ENCODE results near the gene GRB7.
A peak's percentile ranks its signal among the peaks of the same experiment; 100 is the strongest.
"Not testable (repeated sequence)": the region's sequence is repeated elsewhere in the genome, so short reads cannot be mapped to it uniquely, and the experiment has no call there.

The GRB7 gene

DNA sequence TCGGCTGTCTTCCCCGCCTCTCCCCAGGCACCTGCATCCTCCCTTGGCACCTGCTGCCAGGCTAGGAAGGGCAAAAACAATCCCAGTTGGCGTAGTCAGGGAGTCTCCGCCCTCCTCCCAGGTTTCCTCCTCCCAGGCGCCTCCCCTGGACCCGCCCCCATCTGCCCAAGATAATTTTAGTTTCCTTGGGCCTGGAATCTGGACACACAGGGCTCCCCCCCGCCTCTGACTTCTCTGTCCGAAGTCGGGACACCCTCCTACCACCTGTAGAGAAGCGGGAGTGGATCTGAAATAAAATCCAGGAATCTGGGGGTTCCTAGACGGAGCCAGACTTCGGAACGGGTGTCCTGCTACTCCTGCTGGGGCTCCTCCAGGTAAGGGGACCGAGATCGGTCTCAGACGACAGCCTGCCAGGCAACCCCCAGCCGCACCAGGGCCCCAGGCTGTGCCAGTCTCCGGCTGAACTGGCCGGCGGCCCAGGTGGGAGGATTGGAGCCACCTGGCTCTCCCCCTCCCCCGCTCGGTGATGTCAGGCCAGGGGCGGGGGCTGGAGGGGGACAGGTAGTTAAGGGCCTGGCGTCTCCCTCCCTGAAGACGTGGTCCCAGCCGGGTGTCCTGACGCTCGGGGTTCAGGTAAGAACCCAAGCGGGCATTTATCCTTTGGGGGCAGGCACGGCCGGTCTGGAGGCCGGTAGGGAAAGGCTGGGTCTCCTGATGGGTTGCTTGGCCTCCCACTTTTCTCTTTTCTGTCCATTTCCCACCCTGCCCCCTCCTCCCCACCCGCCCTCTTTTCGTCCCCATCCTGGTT, at the start of gene GRB7:
GRB7 (plus strand) TSS at position 179 of the 808 bp plus-strand sequence. CDS start 4,364 bp downstream, outside the sequence.
- no peak for DNase-seq

DNA sequence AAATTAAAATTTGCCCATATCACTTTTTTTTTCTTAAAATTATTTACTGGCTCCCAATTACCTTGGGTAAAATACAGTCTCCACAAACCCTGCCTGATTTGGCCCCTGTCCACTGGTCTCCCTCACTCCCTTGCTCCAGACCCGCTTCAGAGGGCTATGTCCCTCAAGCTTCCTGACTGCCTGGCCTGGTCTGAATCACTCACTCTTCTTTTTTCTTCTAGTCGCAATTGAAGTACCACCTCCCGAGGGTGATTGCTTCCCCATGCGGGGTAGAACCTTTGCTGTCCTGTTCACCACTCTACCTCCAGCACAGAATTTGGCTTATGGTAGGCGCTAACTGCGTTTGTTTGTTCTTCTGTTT, 49.3 kb upstream of the GRB7 start:
- DNase-seq: no peak

DNA sequence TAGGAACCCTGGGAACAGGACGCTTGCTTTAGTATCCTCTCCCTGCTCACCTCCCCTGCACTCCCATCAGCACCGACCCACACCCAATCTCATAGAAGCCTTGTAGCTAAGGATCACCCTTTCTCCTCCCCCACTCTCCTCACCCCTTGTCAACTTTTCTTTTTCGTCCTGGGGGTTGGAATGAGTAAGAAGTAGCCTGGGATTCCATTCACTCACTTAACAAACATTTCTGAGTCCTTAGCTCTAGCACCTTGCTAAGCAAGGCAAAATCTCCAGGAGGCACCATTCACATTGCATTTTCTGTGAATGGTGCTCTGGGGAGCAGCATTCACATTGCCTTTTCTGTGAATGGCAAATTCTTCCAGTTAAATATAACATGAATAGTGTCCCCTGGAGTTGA, 48.8 kb upstream of the GRB7 start:
- no peak for DNase-seq

DNA sequence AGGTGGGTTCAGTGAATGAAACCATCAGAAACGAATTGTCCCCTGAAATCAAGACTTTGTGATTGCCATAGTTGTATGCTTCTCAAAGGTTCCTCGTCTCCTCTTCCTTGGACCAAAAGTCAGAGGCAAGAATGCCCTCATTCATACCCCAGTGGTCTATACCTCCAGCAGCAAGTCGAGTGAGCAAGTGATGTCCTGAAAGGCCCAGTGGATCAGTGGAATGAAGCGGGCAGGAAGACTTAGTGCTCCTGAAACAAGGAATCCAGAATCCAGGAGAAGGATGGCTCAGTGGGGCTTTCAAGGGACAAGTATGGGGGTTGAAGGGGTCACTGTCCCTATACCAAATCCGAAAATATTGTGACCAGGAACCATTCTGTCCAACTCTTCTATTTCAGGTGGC, 43.1 kb upstream of the GRB7 start:
- DNase-seq: no peak

DNA sequence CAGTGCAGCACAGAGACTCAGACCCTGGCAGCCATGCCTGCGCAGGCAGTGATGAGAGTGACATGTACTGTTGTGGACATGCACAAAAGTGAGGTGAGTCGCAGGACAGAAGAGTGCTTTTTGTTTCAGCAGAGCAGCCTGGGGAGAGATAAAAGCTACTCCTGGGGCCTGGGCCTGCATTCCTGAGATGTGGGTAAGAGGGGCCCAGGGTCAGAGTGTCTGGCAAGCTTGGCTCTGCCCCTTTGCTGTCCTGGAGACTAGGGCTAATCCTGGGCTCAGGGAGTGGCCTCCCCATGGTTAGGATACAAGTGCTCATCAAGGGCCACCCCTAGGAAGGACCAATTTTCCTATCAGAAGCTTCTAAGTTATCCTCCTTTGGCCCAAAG, 42.7 kb upstream of the GRB7 start:
- DNase-seq: no peak

DNA sequence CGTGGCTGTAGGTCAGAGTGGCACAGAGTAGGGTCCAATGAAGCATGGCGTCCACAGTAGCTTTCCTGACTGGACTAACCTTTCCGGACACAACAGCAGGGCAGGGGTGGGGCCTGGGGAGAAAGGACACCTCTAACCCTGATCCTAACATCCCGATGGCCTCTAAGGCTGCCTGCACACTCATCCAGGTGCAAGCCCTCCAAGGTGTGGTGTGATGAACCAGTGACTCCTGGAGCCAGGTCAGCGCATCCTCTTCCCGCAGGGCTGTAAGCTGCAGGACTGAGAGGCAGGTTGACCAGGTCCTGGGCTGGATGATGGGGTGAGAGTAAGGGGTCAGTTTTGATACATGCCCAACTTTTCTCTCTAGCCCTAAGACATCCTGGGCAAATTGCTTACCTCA, 41.0 kb upstream of the GRB7 start:
- no peak for DNase-seq

DNA sequence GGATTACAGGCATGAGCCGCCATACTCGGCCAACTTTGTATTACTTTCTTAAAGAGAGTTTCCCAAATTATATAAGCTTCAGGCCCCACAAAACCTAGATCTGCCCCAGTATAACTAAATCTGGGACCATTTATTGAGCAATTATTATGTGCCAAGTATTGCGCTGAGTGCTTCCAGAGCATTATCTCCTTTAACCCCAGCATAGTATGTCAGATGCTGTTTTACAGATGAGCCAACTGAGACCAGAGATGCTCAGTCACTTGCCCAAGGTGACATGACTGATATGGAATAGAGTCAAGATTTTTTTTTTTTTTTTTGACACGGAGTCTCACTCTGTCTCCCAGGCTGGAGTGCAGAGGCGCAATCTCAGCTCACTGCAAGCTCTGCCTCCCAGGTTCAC, 39.8 kb upstream of the GRB7 start:
- DNase-seq: no peak

DNA sequence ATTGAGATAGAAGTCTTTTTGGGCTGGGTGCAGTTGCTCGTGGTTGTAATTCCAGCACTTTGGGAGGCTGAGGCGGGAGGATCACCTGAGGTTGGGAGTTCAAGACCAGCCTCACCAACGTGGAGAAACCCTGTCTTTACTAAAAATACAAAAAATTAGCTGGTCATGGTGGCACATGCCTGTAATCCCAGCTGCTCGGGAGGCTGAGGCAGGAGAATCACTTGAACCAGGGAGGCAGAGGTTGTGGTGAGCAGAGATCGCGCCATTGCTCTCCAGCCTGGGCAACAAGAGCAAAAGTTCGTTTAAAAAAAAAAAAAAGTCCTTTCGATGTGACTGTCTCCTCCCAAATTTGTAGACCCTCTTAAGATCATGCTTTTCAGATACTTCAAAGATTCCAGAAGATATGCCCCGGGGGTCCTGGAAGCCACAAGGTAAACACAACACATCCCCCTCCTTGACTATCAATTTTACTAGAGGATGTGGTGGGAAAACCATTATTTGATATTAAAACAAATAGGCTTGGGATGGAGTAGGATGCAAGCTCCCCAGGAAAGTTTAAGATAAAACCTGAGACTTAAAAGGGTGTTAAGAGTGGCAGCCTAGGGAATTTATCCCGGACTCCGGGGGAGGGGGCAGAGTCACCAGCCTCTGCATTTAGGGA, 38.5 kb upstream of the GRB7 start:
- not testable (repeated sequence) for DNase-seq

DNA sequence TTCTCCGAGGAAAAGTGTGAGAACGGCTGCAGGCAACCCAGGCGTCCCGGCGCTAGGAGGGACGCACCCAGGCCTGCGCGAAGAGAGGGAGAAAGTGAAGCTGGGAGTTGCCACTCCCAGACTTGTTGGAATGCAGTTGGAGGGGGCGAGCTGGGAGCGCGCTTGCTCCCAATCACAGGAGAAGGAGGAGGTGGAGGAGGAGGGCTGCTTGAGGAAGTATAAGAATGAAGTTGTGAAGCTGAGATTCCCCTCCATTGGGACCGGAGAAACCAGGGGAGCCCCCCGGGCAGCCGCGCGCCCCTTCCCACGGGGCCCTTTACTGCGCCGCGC, 38.0 kb upstream of the GRB7 start, which contains the start of gene ERBB2:
ERBB2 (plus strand) TSS at position 247 of the 330 bp plus-strand sequence. CDS start 175 bp downstream, outside the sequence.
- peak; percentile 67 for DNase-seq

DNA sequence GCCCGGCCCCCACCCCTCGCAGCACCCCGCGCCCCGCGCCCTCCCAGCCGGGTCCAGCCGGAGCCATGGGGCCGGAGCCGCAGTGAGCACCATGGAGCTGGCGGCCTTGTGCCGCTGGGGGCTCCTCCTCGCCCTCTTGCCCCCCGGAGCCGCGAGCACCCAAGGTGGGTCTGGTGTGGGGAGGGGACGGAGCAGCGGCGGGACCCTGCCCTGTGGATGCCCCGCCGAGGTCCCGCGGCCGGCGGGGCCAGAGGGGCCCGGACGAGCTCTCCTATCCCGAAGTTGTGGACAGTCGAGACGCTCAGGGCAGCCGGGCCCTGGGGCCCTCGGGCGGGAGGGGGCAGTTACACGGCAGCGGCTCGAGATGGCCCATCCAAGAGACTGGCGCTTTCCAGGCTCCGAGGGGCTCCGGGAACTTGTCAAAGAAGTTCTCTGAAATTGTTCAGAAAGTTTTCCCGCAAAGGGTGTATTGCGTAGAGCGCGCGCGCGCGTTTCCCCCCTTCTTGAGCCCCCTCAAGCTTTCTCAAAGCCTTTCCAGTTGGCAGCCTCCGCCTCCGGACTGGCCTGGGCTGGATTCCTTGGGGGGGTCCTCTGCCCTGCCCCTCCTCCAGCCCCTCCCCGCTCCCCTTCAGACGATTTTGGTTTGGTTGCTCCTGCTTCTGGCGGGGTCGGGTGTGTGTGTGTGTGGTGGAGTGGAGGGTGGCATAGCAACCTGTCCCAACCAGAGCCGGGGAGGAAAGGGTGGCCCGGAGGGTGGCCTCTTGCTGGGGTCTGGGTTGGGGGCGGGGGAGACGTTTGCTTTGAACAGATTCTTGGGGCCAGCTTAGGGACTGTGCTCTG, 37.4 kb upstream of the GRB7 start:
- DNase-seq: peak; percentile 70

DNA sequence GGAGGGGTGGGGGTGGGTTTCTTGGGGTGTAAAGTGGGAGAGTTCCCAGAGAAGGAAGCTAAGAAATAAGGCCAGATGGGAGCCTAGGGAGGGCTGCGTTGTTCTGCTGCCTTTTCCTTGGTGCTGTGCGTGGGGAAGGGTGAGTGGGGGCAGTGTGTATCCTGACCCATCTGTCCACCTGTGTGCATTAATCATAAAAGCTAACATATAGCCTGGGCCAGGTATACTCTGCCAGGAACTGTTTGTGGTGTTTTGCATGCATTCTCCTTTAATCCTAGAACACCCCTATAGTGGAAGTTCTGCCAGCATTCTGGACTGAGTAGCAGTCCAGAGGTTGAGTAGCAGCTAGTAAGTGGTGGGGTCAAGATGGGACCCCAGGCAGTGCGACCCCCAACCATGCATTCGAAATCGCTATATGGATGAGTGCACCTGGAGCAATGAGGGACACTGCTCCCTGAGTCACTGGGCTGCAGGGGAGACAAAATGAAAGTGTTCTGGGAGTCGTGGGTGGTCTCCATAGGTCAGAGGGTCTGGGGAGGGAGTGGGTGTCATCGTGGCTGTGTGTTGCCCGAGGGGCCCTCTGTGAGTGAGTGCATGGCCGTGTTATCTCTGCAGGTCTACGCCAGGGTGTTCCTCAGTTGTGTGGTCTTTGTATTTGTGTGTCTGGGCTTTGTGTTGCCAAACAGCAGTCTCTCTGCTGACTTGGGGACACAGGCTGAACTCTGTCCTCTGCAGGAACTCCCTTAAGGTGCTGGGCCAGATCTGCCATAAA, 36.5 kb upstream of the GRB7 start:
- peak; percentile 32 for DNase-seq

DNA sequence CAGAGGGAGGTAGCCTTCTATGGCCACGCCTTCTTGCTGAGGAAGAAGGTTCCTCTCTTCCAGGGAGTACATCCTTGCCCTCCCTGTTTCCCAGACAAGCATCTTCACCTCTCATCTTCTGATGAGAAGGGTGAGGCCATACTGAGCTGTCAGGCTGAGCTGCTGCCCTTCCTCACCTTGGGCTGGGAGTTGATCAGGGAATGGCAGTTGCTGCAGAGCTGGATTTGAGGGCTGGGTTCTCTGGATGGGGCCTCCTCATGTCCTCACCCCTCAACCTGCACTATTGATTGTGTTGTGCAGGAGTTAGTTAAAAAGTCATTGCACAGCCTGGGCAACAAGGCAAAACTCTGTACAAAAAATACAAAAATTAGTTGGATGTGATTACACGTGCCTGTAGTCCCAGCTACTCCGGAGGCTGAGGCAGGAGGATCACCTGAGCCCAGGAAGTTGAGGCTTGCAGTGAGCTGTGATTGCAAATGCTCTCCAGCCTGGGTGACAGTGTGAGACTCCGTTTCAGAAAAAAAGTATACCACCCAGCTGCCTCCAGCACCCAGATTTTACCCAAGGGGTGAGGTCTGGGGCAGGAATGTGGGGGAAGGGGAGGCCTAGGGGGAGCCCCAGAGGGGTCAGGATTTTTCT, 35.8 kb upstream of the GRB7 start:
- no peak for DNase-seq

DNA sequence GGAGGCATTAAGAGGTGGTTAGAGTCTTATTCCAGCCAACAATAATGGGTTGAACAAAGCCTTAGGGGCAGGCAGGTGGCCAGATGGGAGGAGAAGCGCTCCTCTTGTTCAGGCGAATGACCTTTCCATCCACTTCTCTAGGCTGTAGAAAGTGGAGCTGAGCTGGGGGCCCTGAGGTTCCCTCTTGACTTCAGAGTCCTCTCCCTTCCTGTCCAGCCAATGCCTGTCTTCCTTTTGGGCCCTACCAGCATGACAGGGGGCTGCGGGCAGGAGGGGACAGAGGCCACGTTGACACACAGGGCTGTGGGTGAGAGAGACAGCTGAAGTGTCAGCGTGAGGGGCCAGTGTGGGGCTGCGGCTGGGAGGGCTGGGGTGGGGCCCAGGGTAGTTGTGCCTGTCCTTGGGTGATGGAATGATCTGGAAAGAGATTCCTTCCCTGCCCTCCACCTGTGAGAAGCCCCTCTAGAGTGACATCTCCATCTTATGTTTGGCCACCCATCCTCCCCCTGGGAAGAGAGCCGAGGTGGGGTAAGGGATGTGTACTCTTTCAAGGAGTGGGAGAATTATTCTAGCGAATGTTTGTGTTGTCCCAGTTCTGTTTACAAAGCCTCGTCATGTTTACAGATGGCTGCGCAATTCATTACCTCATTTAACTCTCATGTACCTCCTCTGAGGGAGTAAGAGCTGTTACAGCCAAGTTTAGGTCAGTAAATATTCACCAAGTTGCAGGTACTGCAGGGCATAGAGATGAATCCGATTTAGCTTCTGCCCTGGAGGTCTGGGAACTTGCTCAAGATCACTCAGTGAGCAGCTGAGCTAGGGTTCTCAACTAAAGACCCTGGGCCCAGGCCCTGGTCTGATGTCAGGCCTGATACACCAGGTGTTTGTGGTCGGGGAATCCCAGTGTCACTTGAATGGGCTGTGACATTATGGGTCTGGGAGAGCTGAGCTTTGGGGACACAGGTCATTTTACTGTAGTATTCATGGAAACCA, 34.5 kb upstream of the GRB7 start:
- DNase-seq: no peak

DNA sequence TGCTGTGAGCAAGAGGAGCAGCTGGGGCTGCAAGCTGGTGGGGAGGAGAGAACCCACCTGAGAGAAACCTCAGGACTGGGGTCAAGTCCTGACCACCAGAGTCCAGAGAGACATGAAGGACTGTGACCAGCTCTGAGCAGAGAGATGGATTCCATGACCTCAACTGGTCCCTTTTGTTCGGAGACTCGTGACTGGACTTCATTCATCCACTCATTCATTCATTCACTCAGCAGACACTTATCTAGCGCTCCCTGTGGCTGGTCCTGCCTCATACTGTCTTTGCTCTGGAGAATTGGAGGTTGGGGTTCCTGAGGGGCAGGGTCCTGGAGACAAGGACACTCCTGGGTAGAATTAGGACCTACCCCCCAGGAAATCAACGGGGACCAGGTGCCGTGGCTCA, 33.8 kb upstream of the GRB7 start:
- DNase-seq: no peak

DNA sequence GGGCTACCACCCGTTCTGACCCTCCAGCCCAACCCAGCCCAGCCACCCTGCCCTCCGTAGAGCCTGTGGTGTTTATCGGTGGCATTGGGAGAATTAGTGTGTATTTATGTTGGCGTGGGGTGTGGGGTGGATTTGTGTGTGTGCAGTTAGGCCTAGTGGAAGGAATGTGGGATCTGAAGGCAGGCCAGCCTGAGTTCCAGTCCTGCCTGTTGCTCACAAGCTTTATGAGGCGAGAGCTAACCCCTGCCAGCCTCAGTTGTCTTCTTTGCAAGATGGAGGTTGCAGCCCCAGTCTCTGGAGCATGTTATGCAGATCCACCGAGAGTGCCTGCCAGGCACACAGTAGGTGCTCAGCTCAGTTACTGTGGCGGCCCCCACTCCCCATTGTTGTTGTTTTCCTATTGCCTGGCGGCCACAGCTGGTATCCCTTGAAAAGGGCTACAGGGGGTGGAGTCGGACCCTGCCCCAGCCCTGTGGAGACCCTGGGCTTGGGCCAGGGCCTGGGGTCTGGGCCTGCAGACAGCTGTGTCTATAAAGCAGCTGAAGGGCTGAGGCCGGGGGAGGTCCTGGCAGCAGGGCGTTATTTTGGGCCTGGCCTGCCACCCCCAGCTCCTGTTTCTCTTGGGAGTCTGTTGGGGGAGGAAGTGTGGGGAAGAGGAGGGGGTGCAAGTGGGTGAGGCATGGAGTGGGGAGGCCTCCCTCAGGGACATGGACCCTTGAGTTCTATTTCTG, 32.8 kb upstream of the GRB7 start:
- no peak for DNase-seq

DNA sequence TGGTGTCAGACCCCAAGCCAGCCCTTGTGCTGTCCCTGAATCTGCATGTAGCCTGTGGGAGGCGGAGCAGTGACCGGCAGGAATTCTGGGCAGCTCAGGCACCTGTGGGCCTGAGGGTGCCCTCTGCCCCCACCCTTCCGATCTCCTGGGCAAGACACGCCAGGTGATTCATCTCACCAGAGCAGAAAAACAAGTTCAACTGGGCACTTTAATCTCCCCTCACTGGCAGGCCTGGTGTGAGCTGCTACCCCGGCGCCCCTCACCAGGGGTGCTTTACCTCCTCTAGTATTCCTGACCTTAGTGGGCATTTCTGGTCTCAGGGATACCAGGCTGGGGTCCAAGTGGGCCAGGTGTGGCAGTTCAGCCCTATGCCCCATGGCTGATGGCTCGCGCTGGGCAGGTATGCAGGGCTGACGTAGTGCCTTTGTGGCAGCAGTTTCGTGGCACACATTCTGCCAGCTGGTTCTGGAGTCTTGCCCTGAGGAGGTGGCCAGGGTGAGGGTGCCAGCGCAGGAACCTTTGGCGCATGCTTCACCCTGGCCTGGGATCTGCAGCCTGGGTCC, 31.9 kb upstream of the GRB7 start:
- DNase-seq: no peak

DNA sequence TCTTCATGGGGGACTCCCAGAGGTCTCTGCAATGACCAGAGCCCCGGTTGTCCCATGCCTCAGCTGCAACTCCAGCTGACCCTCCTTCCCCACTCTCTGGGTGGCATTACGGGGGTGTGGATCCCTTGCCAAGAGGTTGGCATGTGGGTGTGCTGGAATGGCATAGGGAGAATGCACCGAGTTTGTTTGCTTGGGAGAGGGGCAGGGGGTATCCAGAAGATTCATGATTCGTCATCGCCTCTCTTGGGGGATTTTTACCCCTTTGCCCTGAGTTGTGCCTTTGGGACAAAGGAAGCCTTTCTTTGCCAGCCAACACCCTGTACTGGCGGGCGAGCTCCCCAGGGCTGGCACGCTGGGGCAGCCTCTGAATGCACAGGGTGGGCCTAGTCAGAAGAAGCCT, 31.4 kb upstream of the GRB7 start:
- no peak for DNase-seq

DNA sequence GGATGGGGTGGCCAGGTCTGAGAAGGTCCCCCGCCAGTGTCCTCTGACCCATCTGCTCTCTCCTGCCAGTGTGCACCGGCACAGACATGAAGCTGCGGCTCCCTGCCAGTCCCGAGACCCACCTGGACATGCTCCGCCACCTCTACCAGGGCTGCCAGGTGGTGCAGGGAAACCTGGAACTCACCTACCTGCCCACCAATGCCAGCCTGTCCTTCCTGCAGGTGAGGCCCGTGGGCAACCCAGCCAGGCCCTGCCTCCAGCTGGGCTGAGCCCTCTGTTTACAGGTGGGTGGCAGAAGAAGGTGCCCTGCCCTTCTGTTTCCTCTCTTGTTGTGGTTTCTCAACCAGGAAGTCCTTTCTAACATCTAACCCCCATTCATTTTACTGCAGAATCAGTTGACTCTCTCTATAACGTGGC, 30.8 kb upstream of the GRB7 start:
- no peak for DNase-seq

DNA sequence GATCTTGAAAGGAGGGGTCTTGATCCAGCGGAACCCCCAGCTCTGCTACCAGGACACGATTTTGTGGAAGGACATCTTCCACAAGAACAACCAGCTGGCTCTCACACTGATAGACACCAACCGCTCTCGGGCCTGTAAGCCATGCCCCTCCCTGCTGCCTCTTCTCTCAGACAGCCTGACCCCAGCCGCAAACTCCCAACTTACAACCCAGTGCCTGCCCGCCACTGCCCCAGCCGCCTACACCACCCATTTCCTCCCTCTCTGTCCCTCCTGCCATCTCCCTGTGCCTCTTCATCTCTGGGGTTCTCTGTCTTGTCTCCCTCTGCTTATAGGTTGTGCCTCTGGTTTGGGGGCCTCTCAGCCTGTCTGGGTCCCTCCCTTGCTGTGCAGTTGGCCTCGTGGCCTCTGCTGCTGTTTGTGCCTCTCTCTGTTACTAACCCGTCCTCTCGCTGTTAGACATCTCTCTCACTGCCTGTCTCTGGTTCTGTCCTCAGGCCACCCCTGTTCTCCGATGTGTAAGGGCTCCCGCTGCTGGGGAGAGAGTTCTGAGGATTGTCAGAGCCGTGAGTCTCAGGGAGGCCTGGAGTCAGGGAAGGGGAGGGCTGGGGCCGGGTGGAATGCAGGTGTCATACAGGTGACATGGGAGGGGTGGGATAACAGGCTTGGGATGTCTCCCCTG, 28.3 kb upstream of the GRB7 start:
- no peak for DNase-seq
